Erythroblast (primary cell): ENCODE data around the gene CTSE.

Experiments used
- DNase-seq, 2 experiments: peaks; one replicate each; lab custom pipeline; 2025; lab: John Stamatoyannopoulos, UW
- GATA1 ChIP-seq: IDR thresholded peaks from 2 replicates; pipeline ENCODE4 v1.6.1; 2011; ENCODE audit warnings: low read depth, mild to moderate bottlenecking, control low read depth, low read length, moderate library complexity
- POLR2A ChIP-seq: IDR thresholded peaks from 2 replicates; pipeline ENCODE4 v1.6.1; 2011; ENCODE audit warnings: mild to moderate bottlenecking, low read length

Gene CTSE

GRCh38 chr1:205967554-205968335 is 56.0 kb downstream of the CTSE start:
- TF ChIP-seq POLR2A = no peak
- no peak for TF ChIP-seq GATA1
- DNase-seq = no peak

GRCh38 chr1:205965036-205965884 is 58.4 kb downstream of the CTSE start:
- TF ChIP-seq GATA1 = no peak
- no peak for TF ChIP-seq POLR2A
- no peak for DNase-seq

GRCh38 chr1:205963352-205964155 is 60.1 kb downstream of the CTSE start:
- TF ChIP-seq POLR2A (no peak), GATA1 (no peak)
- no peak for DNase-seq

- DNase-seq = no peak
- no peak for TF ChIP-seq POLR2A
- TF ChIP-seq GATA1 = no peak
Observed at GRCh38 chr1:205962821-205963221, 60.9 kb downstream of the CTSE start.

- DNase-seq = no peak
Observed at GRCh38 chr1:205961991-205962820, 61.5 kb downstream of the CTSE start.

GRCh38 chr1:205961405-205961804 is 62.3 kb downstream of the CTSE start:
- TF ChIP-seq GATA1 = no peak
- TF ChIP-seq POLR2A = no peak
- DNase-seq = no peak

More at GRCh38 chr1:205961991-205962820, 61.5 kb downstream of the CTSE start:
- TF ChIP-seq POLR2A (no peak), GATA1 (no peak)

- DNase-seq = no peak
- TF ChIP-seq GATA1 (no peak), POLR2A (no peak)
Observed at GRCh38 chr1:205959789-205960188, 63.9 kb downstream of the CTSE start.
